Stromal cell of bone marrow (primary cell): ENCODE results near the gene DND1.
A peak's percentile ranks its signal among the peaks of the same experiment; 100 is the strongest.
"Not testable (repeated sequence)": the region's sequence is repeated elsewhere in the genome, so short reads cannot be mapped to it uniquely, and the experiment has no call there.

Experiments used
- DNase-seq: peaks from one replicate; pipeline ENCODE4 v3.0.0-alpha.2; 2012; ENCODE audit warnings: low read depth

The DND1 gene

GRCh38 chr5:140672455-140673186, 755 bp downstream of the DND1 start:
- no peak for DNase-seq

- DNase-seq: no peak
Observed at GRCh38 chr5:140671472-140672125, 1.8 kb downstream of the DND1 start.

- DNase-seq: not testable (repeated sequence)
Observed at GRCh38 chr5:140671035-140671434, 2.3 kb downstream of the DND1 start.

GRCh38 chr5:140664359-140665119, 8.8 kb downstream of the DND1 start, which contains the start of gene WDR55:
WDR55 (plus strand) TSS chr5:140664904; CDS start chr5:140664913, 9 bp downstream.
- peak; percentile 85 for DNase-seq

- no peak for DNase-seq
Observed at GRCh38 chr5:140664030-140664358, 9.4 kb downstream of the DND1 start.

- DNase-seq: not testable (repeated sequence)
Observed at GRCh38 chr5:140660371-140660770, 13.0 kb downstream of the DND1 start.

GRCh38 chr5:140658870-140659269, 14.5 kb downstream of the DND1 start:
- DNase-seq: no peak

GRCh38 chr5:140647042-140647419, 26.3 kb downstream of the DND1 start:
- DNase-seq: no peak

- peak; percentile 53 for DNase-seq
Observed at GRCh38 chr5:140642718-140643117, 30.7 kb downstream of the DND1 start.

GRCh38 chr5:140641716-140642115, 31.7 kb downstream of the DND1 start:
- no peak for DNase-seq

- DNase-seq: peak; percentile 94
Observed at GRCh38 chr5:140639148-140639981, 34.0 kb downstream of the DND1 start, which contains the start of gene TMCO6. TMCO6 (plus strand) TSS chr5:140639451; CDS start chr5:140639528, 77 bp downstream.

- not testable (repeated sequence) for DNase-seq
Observed at GRCh38 chr5:140638898-140639147, 34.6 kb downstream of the DND1 start.

- no peak for DNase-seq
Observed at GRCh38 chr5:140637371-140638100, 35.8 kb downstream of the DND1 start.

- DNase-seq: no peak
Observed at GRCh38 chr5:140635291-140636257, 37.8 kb downstream of the DND1 start.

- DNase-seq: no peak
Observed at GRCh38 chr5:140634103-140634502, 39.3 kb downstream of the DND1 start.

- DNase-seq: no peak
Observed at GRCh38 chr5:140633501-140633900, 39.9 kb downstream of the DND1 start.

- no peak for DNase-seq
Observed at GRCh38 chr5:140633021-140633471, 40.3 kb downstream of the DND1 start, which contains the start of gene CD14. CD14 (minus strand) TSS chr5:140633175; CDS start chr5:140633071, 104 bp downstream.

GRCh38 chr5:140632366-140633020, 40.9 kb downstream of the DND1 start:
- no peak for DNase-seq

GRCh38 chr5:140631831-140632365, 41.5 kb downstream of the DND1 start:
- DNase-seq: no peak
